Spleen (tissue), 7 donors: ENCODE results near the gene EMC9.

Experiments
- CTCF ChIP-seq, 11 experiments: fragments of 200-600 bp in 7 of 11; fragments of 450-650 bp in 4 of 11; sonication (generic) in 4 of 11; IDR thresholded peaks in 8 of 11; conservative IDR thresholded peaks in 3 of 11; 1 replicate in 7 of 11; 2 replicates in 4 of 11; pipeline versions ENCODE4 v1.4.0 to v1.8.0; 2016 to 2021; ENCODE audit warnings: antibody characterized with exemption in 11 of 11, inconsistent platforms in 4 of 11, mild to moderate bottlenecking in 1 of 11
- POLR2A ChIP-seq, 3 donors: fragments of 450-650 bp; IDR thresholded peaks; one replicate each; pipeline ENCODE4 v1.5.1; 2017; ENCODE audit warnings: antibody characterized with exemption in 3 of 3, mild to moderate bottlenecking in 1 of 3
- POLR2AphosphoS5 ChIP-seq, 3 donors: sonication (generic); formaldehyde crosslinking; IDR thresholded peaks; one replicate each; pipeline ENCODE4 v1.5.1; 2017; ENCODE audit warnings: antibody characterized with exemption in 3 of 3
- donor health status: DM: no; HTN: no; CAD: no; lungs with moderate emphysema.
- donor health status: DM: no; HTN: no; CAD: no.
- donor health status: DM: no; HTN: no; CAD: no.

DNA sequence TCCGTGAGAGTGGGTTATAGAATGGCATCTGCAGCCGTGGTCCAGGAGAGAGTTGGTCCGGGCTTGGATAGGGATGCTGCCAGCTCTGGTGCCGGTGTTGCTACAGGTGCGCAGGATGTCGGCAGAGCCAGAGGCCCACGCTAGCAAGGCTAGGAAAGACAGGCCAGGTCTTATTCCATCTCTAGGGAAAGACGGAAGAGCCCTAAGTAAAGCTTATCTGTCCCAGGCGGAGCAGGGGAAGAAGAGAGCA lies 5.9 kb downstream of the EMC9 start:
- no peak for TF ChIP-seq CTCF (IDR thresholded peaks at IDR 0.05 in 8 of 11, conservative IDR thresholded peaks at IDR 0.05 in 3 of 11)
- TF ChIP-seq POLR2A (IDR thresholded peaks at IDR 0.05), result no peak
- no peak for TF ChIP-seq POLR2AphosphoS5 (IDR thresholded peaks at IDR 0.05)
